Pancreas (tissue), 10 donors: ENCODE results near the gene KRTAP5-3. TPM values are rescaled to one million over a fixed set of nuclear protein-coding genes. Genes with fewer than 3 reads are reported as not detected.

Source experiments
- ATAC-seq, 4 donors: fragments of 200-7000 bp; cut with Tn5 transposase; one replicate each; pipeline versions ENCODE4 v1.8.0 to v1.9.1; 2020; ENCODE audit warnings: mild to moderate bottlenecking in 4 of 4, moderate library complexity in 4 of 4
- DNase-seq, 6 donors: peaks; one replicate each; pipeline ENCODE4 v3.0.0-alpha.2; 2020
- FAIRE-seq: peaks from 2 replicates; lab custom pipeline; 2012; peaks lifted over from hg19 to GRCh38; lab: Jason Lieb, UNC
- H3K27ac ChIP-seq, 4 donors: fragments of 200-600 bp; sonication (generic); 1 replicate in 3 of 4; 2 replicates in 1 of 4; pipeline versions ENCODE4 v1.5.0 to v1.8.0; 2020
- H3K27me3 ChIP-seq, 4 donors: fragments of 200-600 bp; one replicate each; pipeline ENCODE4 v1.8.0; 2021
- H3K36me3 ChIP-seq, 3 donors: fragments of 200-600 bp; sonication (generic) in 1 of 3; one replicate each; pipeline versions ENCODE4 v1.5.0 to v1.8.0; 2020 to 2021
- H3K4me1 ChIP-seq, 3 donors: fragments of 200-600 bp; one replicate each; pipeline ENCODE4 v1.8.0; 2021
- H3K4me3 ChIP-seq, 4 donors: fragments of 200-600 bp; sonication (generic) in 2 of 4; one replicate each; pipeline versions ENCODE4 v1.5.0 to v1.8.0; 2020 to 2021
- H3K9me3 ChIP-seq, 4 donors: fragments of 200-600 bp; one replicate each; pipeline ENCODE4 v1.8.0; 2021
- WGBS, 2 donors: extraction: QIAGEN DNeasy Blood & Tissue Kit; methylation state at CpG; one replicate each; pipeline ENCODE4 v1.1.7; 2013; 5-methylcytosine and 5-hydroxymethylcytosine counted together
- intact Hi-C, 3 donors: fragments of 100-400 bp; cut with DNase I; formaldehyde crosslinking; loops; one replicate each; pipeline versions ENCODE4 v1.11.1 to v1.14.2; 2022
- polyA plus RNA-seq, 2 donors: library from polyadenylated mRNA; stranded (reverse); fragments of 200-250 nt; gene quantifications; one replicate each; pipeline ENCODE4 v1.2.3, GENCODE V29; 2013
- total RNA-seq, 6 donors: library from RNA; stranded (reverse); fragmentation: NEBNext Ultra II Directional in 4 of 6; extraction: Animal tissue kit (Norgen Biotek cat#: 25700) in 4 of 6; gene quantifications; one replicate each; pipeline versions ENCODE4 v1.2.1 to v1.2.4, GENCODE V29; 2021 to 2023
- TF ChIP-seq, protein P1 (sequence below), 4 donors: fragments of 200-600 bp; sonication (generic) in 3 of 4; IDR thresholded peaks; one replicate each; pipeline versions ENCODE4 v1.5.0 to v1.8.0; 2021; ENCODE audit warnings: antibody characterized with exemption in 4 of 4
- donor health status: healthy with polysubstance abuse.
- donor health status: DM: no; HTN: no; CAD: no; lungs with moderate emphysema.
- donor health status: DM: no; HTN: no; CAD: no.
- donor health status: control.
- donor health status: control.
- donor health status: Bipolar disorder and iron deficiency.
- donor health status: DM: yes; HTN: yes; CAD: no.
- donor health status: DM: no; HTN: no; CAD: no.
- donor health status: DM: no; HTN: no; CAD: no.
- donor health status: DM: yes; HTN: yes; CAD: no.

Gene KRTAP5-3
- total and polyA plus RNA-seq, 8 donors = not detected

DNA sequence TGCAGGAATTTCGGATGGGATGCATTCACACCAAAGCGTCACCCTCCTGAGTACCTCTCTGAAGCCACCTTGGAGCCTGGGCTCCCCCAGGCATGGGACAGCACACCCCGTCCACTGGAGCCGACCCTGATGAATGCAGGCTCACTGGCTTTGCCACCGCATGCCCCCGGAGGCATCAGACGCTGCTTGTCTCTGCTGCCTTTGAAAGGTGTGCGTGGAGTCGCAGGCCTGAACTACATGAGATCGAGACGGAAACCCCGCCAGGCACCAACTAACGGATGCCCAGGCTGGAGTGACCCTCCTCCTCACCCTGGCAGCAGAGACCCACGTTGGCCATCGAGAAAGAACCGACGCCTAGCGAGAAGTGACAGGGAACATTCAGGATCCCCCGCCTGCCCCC, 43.8 kb upstream of the KRTAP5-3 start:
- intact Hi-C loops = loop anchor here in 2 of 3 donors (5.0 to 10.0 kb wide), 3 partner anchors 40 to 505 kb away; no protein-coding TSS in a partner anchor
- Histone ChIP-seq H3K9me3 (no peaks in the 10 kb centered on the region), H3K27me3 (no peaks in the 10 kb centered on the region), H3K4me3 (no peak overlapping the region), H3K4me1 (no peaks in the 10 kb centered on the region), H3K36me3 (no peaks in the 10 kb centered on the region), H3K27ac (no peak overlapping the region)
- FAIRE-seq = no peak
- DNase-seq = peak in 2 of 6 donors; percentile 41 to 66
- ATAC-seq = no peak
- TF ChIP-seq, protein P1, sequence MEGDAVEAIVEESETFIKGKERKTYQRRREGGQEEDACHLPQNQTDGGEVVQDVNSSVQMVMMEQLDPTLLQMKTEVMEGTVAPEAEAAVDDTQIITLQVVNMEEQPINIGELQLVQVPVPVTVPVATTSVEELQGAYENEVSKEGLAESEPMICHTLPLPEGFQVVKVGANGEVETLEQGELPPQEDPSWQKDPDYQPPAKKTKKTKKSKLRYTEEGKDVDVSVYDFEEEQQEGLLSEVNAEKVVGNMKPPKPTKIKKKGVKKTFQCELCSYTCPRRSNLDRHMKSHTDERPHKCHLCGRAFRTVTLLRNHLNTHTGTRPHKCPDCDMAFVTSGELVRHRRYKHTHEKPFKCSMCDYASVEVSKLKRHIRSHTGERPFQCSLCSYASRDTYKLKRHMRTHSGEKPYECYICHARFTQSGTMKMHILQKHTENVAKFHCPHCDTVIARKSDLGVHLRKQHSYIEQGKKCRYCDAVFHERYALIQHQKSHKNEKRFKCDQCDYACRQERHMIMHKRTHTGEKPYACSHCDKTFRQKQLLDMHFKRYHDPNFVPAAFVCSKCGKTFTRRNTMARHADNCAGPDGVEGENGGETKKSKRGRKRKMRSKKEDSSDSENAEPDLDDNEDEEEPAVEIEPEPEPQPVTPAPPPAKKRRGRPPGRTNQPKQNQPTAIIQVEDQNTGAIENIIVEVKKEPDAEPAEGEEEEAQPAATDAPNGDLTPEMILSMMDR (IDR thresholded peaks at IDR 0.05) = no peak
- 60 to 79% methylated on average over 19 of the region's 19 CpGs for WGBS, 2 donors

DNA sequence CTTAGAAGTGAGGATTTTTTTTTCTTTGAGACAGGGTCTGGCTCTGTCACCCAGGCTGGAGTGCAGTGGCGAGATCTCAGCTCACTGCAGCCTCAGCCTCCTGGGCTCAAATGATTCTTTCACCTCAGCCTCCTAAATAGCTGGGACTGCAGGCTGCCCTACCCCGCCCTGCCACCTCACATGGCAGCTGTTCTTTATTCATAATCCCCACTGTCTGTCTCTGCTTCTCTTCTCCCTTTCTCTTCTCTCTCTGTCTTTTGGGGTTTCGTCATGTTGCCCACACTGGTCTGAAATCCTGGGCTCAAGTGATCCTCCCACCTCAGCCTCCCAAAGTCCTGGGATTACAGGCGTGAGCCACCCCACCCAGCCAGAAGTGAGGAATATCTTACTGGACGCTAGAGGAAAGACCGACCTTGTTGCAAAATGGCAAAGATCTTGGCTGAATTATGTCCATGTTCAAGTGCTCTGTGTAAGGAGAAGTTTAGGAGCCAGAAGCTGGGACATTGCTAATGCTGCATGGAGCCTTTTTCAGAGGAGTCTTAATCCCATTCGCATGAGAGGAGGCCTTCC, 43.2 kb upstream of the KRTAP5-3 start:
- WGBS, 2 donors = 79 to 80% methylated on average over 7 of the region's 7 CpGs
- FAIRE-seq (no peak), ATAC-seq (no peak), DNase-seq (peak in 2 of 6 donors; percentile 6 to 10)
- H3K36me3 ChIP-seq = no peaks in the 10 kb centered on the region
- H3K4me1 ChIP-seq = no peaks in the 10 kb centered on the region
- no peaks in the 10 kb centered on the region for H3K9me3 ChIP-seq
- intact Hi-C loops = loop anchor here in 2 of 3 donors (5.0 to 10.0 kb wide), 3 partner anchors 41 to 506 kb away; no protein-coding TSS in a partner anchor
- no peak overlapping the region for H3K4me3 ChIP-seq
- no peak overlapping the region for H3K27ac ChIP-seq
- TF ChIP-seq, protein P1 (IDR thresholded peaks at IDR 0.05) = no peak
- no peaks in the 10 kb centered on the region for H3K27me3 ChIP-seq

DNA sequence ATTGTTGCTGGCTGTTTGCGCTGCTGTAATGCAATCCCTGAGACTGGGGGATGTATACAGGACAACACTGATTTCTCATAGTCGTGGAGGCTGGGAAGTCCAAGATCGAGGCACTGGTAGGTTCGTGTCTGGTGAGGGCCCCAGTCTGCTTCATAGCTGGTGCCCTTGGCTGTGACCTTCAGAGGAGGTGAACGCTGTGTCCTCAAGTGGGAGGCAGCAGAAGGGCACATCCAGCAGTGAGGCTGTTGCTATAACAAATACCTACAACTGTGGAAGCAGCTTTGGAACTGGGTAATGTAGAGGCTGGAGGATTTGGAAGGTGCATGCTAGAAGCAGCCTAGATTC, 42.6 kb upstream of the KRTAP5-3 start:
- Histone ChIP-seq H3K27ac (no peak overlapping the region), H3K36me3 (no peaks in the 10 kb centered on the region), H3K4me1 (no peaks in the 10 kb centered on the region), H3K9me3 (no peaks in the 10 kb centered on the region), H3K27me3 (no peaks in the 10 kb centered on the region), H3K4me3 (no peak overlapping the region)
- ATAC-seq (no peak), FAIRE-seq (no peak), DNase-seq (peak in 2 of 6 donors; percentile 6 to 34)
- 49 to 52% methylated on average over 5 of the region's 5 CpGs for WGBS, 2 donors
- TF ChIP-seq, protein P1 (IDR thresholded peaks at IDR 0.05) = no peak
- intact Hi-C loops = loop anchor here in 2 of 3 donors (5.0 to 10.0 kb wide), 3 partner anchors 41 to 506 kb away; no protein-coding TSS in a partner anchor

DNA sequence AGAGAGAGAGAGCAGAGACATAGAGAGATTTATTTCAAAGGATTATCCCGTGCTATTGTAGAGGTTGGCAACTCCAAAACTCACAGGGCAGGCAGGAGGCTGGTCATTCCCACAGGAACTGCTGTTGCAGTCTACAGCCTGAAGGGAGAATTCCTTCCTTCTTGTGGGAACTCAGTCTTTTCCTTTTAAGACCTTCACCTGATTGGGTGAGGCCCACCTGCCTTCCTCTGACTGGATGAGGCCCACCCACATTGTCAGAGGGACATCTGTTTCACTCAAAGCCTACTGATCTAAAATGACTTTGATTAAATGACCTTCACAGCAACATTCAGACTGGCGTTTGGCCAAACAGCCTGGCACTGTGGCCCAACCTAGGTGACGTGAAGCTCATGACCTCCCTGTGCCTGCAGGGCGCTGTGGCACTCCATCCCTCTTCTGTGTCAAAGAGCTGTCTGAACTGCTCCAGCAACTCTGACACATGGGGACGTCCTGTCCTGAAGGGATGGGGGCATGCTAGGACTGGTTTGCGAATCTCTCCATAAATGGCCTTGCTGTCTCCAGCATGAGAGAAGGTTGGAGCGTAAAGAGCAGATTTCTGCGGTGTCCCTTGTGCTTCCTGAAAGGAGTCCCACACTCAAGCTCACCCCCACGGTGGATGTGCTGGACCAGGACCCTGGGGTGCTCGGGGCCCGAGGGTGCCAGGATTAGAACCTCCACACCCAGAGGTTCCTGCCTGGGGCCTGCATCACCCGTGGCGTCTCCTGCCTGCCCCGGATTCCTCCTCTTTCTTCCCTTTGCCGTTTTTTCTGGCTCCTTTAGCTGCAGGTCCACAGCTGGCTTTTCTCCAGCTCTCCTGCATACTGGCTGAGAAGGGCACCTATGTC, 42.0 kb upstream of the KRTAP5-3 start:
- TF ChIP-seq, protein P1 (IDR thresholded peaks at IDR 0.05) = no peak
- Histone ChIP-seq H3K36me3 (no peaks in the 10 kb centered on the region), H3K27ac (no peak overlapping the region), H3K27me3 (no peaks in the 10 kb centered on the region), H3K4me1 (no peaks in the 10 kb centered on the region), H3K4me3 (no peak overlapping the region), H3K9me3 (no peaks in the 10 kb centered on the region)
- DNase-seq (peak in 2 of 6 donors; percentile 30 to 50), ATAC-seq (no peak), FAIRE-seq (no peak)
- WGBS, 2 donors = 68 to 72% methylated on average over 15 of the region's 15 CpGs
- intact Hi-C loops = loop anchor here in 2 of 3 donors (5.0 to 10.0 kb wide), 3 partner anchors 42 to 507 kb away; no protein-coding TSS in a partner anchor
